Kidney tubule cell (primary cell): ENCODE results near the gene KDM5B.
"Not testable (repeated sequence)": the region's sequence is repeated elsewhere in the genome, so short reads cannot be mapped to it uniquely, and the experiment has no call there.

ENCODE experiments used
- DNase-seq: peaks from one replicate; pipeline ENCODE4 v3.0.0-alpha.2; 2018; ENCODE audit warnings: low spot score

KDM5B gene

GRCh38 chr1:202812176-202813026 lies 4.2 kb upstream of the KDM5B start:
- peak; percentile 44 for DNase-seq

GRCh38 chr1:202811296-202812175 lies 3.3 kb upstream of the KDM5B start:
- peak; percentile 30 for DNase-seq

- peak; percentile 97 for DNase-seq
Measured at GRCh38 chr1:202810615-202811295, 2.5 kb upstream of the KDM5B start, which contains the start of gene PCAT6. PCAT6 (plus strand) TSS chr1:202810954.

- DNase-seq = no peak
Measured at GRCh38 chr1:202810193-202810614, 2.0 kb upstream of the KDM5B start.

GRCh38 chr1:202809597-202810159 lies 1.5 kb upstream of the KDM5B start:
- no peak for DNase-seq

- DNase-seq = peak; percentile 35
Measured at GRCh38 chr1:202807451-202807925, 733 bp downstream of the KDM5B start.

GRCh38 chr1:202806845-202807450 lies 1.3 kb downstream of the KDM5B start:
- DNase-seq = peak; percentile 13

- DNase-seq = peak; percentile 13
Measured at GRCh38 chr1:202805886-202806844, 2.1 kb downstream of the KDM5B start.

- no peak for DNase-seq
Measured at GRCh38 chr1:202804126-202804525, 4.1 kb downstream of the KDM5B start.

- no peak for DNase-seq
Measured at GRCh38 chr1:202802998-202803932, 5.0 kb downstream of the KDM5B start.

- DNase-seq = no peak
Measured at GRCh38 chr1:202802034-202802433, 6.2 kb downstream of the KDM5B start.

GRCh38 chr1:202801175-202801574 lies 7.0 kb downstream of the KDM5B start:
- DNase-seq = no peak

GRCh38 chr1:202800742-202801141 lies 7.5 kb downstream of the KDM5B start:
- no peak for DNase-seq

- no peak for DNase-seq
Measured at GRCh38 chr1:202798792-202799331, 9.4 kb downstream of the KDM5B start.

- DNase-seq = no peak
Measured at GRCh38 chr1:202798260-202798659, 10.0 kb downstream of the KDM5B start.

GRCh38 chr1:202796670-202797069 lies 11.6 kb downstream of the KDM5B start:
- DNase-seq = no peak

- not testable (repeated sequence) for DNase-seq
Measured at GRCh38 chr1:202794931-202795330, 13.3 kb downstream of the KDM5B start.

GRCh38 chr1:202794051-202794740 lies 14.0 kb downstream of the KDM5B start:
- no peak for DNase-seq
